ENCODE measurements around the gene POLR3GL.

POLR3GL gene

DNA sequence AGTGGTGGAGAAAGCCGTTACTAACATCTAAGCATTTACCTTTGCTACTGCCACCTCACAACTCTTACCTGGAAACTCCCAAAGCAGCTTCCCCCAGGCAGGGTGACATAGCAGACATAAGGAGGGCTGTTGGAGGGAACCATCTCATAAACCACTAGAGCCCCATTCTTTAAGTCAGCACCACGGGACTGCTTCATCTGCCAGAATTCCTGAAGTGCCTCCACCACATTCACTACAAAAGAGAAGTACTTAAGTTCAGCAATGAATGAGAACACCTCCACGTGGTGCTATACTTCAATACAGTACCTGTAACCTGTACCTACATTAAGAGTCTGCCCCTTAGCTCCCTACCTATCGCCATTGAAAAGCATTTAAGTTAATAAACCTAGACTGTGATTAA lies 16.9 kb upstream of the POLR3GL start:
- Mint-ChIP-seq H3K4me1 (peaks cover 9% of the 10 kb centered on the region), H3K27me3 (ENCODE audit: low read depth) (no peaks in the 10 kb centered on the region), H3K27ac (no peak overlapping the region), H3K4me3 (no peak overlapping the region), H3K9me3 (no peaks in the 10 kb centered on the region), H3K36me3 (ENCODE audit: low read depth) (peaks cover 38% of the 10 kb centered on the region)
- no peak for TF ChIP-seq CTCF (IDR thresholded peaks at IDR 0.05; ENCODE audit: unreplicated experiment in 3 of 3)

DNA sequence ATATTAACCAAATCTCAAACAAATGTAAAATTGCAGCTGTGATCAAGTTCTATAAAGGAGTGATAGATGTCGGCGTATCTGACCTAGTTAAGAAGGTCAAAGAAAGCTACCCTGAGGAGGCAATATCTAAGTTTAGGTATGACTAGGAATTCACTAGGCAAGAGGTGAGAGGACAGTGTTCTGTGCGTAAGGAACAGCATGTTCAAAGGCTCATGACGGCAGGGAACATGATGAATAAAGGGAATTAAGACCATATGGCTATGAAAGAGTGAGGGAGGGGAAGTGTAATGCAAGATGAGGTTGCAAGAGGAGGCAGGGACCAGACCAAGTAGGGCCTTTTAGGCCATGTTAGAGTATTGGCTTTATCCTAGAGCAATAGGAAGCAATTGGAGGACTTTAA lies 15.3 kb upstream of the POLR3GL start:
- Mint-ChIP-seq H3K36me3 (ENCODE audit: low read depth) (peaks cover 29% of the 10 kb centered on the region), H3K27ac (peak overlapping the region in 1 of 3 experiments; percentile 7), H3K4me3 (no peak overlapping the region), H3K9me3 (no peaks in the 10 kb centered on the region), H3K27me3 (ENCODE audit: low read depth) (no peaks in the 10 kb centered on the region), H3K4me1 (peaks cover 7% of the 10 kb centered on the region)
- TF ChIP-seq CTCF (IDR thresholded peaks at IDR 0.05; ENCODE audit: unreplicated experiment in 3 of 3): no peak

GRCh38 chr1:145951526-145951925 lies 13.0 kb upstream of the POLR3GL start:
- H3K36me3 Mint-ChIP-seq (ENCODE audit: low read depth): peaks cover 23% of the 10 kb centered on the region
- H3K4me1 Mint-ChIP-seq: peaks cover 26% of the 10 kb centered on the region
- H3K4me3 Mint-ChIP-seq: no peak overlapping the region
- no peak overlapping the region for H3K27ac Mint-ChIP-seq
- no peaks in the 10 kb centered on the region for H3K9me3 Mint-ChIP-seq
- no peak for TF ChIP-seq CTCF (IDR thresholded peaks at IDR 0.05; ENCODE audit: unreplicated experiment in 3 of 3)
- H3K27me3 Mint-ChIP-seq (ENCODE audit: low read depth): no peaks in the 10 kb centered on the region

DNA sequence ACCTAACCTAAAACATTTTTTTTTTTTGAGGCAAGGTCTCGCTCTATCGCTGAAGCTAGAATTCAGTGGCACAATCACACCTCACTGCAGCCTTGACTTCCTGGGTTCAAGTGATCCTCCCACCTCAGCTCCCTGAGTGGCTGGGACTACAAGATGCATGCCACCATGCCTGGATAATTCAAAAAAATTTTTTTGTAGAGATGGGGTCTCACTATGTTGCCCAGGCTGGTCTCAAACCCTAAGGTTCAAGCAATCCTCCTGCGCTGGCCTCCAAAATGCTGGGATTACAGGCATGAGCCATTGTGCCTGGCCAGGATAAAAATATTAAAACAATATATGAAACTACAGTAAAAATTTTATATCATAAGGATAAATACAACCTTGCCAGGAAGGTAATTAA lies 11.6 kb upstream of the POLR3GL start:
- Mint-ChIP-seq H3K36me3 (ENCODE audit: low read depth) (peaks cover 16% of the 10 kb centered on the region), H3K27me3 (ENCODE audit: low read depth) (peaks cover under 1% of the 10 kb centered on the region), H3K27ac (no peak overlapping the region), H3K4me3 (no peak overlapping the region), H3K9me3 (no peaks in the 10 kb centered on the region), H3K4me1 (peaks cover 27% of the 10 kb centered on the region)
- TF ChIP-seq CTCF (IDR thresholded peaks at IDR 0.05; ENCODE audit: unreplicated experiment in 3 of 3): no peak

DNA sequence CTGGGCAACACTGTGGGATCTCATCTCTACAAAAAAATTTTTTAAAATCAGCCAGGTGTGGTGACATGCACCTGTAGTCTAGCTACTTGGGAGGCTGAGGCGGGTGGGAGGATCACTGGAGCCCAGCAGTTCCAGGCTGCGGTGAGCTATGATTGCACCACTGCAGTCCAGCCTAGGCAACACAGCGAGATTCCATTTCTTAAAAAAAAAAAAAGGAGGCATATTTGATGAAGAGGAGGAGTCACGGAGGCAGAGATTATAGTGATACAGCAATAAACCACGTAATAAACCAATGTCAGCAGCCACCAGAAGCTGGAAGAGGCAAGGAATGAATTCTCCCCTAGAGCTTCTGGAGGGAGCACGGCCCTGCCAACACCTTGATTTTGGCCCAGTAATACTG lies 10.6 kb upstream of the POLR3GL start:
- TF ChIP-seq CTCF (IDR thresholded peaks at IDR 0.05; ENCODE audit: unreplicated experiment in 3 of 3): no peak
- Mint-ChIP-seq H3K4me1 (peaks cover 34% of the 10 kb centered on the region), H3K9me3 (no peaks in the 10 kb centered on the region), H3K27me3 (ENCODE audit: low read depth) (peaks cover 5% of the 10 kb centered on the region), H3K27ac (no peak overlapping the region), H3K36me3 (ENCODE audit: low read depth) (peaks cover 16% of the 10 kb centered on the region), H3K4me3 (peak overlapping the region in 1 of 3 experiments; percentile 90)

DNA sequence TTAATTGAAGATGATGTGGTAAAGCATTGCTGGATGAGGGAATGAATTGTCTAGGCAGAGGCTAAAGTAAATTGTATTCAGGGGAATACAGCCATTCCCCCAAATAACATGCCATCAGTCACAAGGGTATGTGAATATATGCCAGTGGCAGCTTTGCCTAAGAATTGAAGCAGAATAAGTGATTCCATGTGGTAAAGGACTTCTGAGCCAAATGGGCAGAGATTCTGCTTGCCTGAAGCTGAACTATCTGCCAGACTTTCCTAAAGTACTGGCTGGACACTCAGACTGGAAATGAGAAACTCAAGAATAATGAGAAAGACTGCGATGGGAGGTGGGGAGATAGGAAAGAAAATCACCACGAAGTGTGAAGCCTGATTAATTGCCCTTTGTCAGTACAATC lies 9.1 kb upstream of the POLR3GL start:
- Mint-ChIP-seq H3K4me1 (peaks cover 34% of the 10 kb centered on the region), H3K27ac (peak overlapping the region; percentile 73 to 90 (median 84)), H3K36me3 (ENCODE audit: low read depth) (peaks cover 7% of the 10 kb centered on the region), H3K9me3 (no peaks in the 10 kb centered on the region), H3K27me3 (ENCODE audit: low read depth) (peaks cover 11% of the 10 kb centered on the region), H3K4me3 (peak overlapping the region; percentile 86 to 96 (median 90))
- TF ChIP-seq CTCF (IDR thresholded peaks at IDR 0.05; ENCODE audit: unreplicated experiment in 3 of 3): no peak
